GM18951 (cell line): ENCODE results near the gene ASB15.
"Not testable (repeated sequence)": the region's sequence is repeated elsewhere in the genome, so short reads cannot be mapped to it uniquely, and the experiment has no call there.

Experiments
- POLR2A ChIP-seq: IDR thresholded peaks from 4 replicates; pipeline ENCODE4 v1.6.1; 2011; ENCODE audit warnings: mild to moderate bottlenecking; ENCODE audit not compliant: insufficient read length, insufficient read depth; ENCODE audit errors: extremely low read depth
- in situ Hi-C: fragments of 300-500 bp; cut with MboI; formaldehyde crosslinking; loops from one replicate; pipeline ENCODE4 v1.12.0; 2022; ENCODE audit warnings: low sequenced_read_pairs, mixed read lengths, inconsistent platforms; ENCODE audit not compliant: unreplicated experiment

The ASB15 gene

GRCh38 chr7:123633553-123633952 is 31.9 kb downstream of the ASB15 start:
- in situ Hi-C loops = no loop called here
- TF ChIP-seq POLR2A = no peak

- in situ Hi-C loops = not testable (repeated sequence)
Observed at GRCh38 chr7:123634011-123634573, 32.5 kb downstream of the ASB15 start.

DNA sequence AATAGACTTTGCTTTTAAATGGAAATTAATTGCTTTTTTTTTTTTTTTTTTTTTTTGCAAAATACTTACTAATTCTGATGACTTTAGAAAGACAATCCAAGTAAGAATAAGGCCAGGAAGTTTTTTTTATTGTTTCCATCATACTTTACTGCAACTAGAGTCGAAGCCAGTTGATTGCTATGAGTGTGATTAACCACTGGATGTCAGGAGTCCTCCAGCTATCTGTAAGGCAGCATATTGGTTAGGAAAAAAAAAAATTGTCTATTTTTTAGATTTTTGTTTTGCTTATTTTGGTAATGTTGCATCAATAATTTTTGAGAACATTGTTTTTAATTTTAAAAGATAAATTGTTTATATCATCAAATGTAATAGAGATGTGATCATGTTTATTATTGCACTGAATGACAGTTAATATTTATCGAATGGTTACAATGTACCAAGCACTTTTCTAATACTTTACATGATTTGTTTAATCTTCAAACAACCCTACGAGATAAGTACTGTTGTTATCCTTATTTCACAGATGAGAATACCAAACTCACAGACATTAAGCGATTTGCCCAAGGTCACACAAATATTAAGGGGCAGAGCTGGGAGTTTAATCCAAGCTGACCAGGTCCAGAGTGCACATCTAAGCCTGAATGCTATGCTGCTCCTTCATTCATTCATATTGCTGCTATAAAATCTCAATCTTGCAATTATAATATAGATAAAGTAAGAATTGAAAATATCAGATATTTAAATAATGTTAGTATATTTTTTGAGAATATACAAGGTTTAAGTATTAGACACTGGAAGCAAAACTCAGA is 34.1 kb downstream of the ASB15 start:
- in situ Hi-C loops = no loop called here

DNA sequence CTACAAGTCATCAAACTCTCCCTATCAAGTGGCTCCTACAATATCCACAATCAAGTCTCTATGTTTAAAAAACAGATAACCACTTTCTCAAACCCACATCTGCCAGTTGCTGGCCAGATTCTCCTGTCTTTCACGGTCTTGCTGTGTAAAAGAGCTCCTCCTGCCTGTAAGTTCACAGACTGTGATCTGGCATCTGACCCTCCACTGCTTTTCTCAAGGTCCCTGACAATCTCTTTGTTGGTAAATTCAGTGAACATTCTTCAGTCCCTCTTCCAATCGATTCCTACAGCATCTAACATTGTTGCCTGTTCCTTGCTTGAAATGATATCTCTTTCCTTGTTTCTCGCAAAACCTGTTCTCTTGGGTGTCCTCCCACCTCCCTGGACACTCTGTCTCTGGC is 35.6 kb downstream of the ASB15 start:
- in situ Hi-C loops = no loop called here
- no peak for TF ChIP-seq POLR2A

More for the DNA sequence above, 34.1 kb downstream of the ASB15 start:
- no peak for TF ChIP-seq POLR2A

DNA sequence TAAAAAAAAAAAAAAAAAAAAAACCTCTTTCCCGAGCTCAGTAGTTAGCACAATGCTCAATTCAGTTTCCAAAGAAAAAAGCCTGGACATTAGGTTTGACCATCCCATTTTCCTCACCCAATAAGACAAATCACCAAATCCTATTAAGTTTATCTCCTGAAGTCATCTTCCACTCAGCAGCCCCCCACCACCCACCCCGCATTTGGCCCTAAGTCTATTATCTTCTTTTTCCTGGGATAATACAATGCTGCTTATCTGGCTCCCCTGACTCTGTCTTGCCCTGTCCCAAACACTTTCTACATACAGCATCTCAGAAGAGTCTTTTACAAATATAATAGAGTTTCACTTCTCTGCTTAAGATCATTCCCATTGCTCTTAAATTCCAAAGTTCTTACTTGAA is 36.3 kb downstream of the ASB15 start:
- in situ Hi-C loops = no loop called here
- TF ChIP-seq POLR2A = no peak

GRCh38 chr7:123639631-123640030 is 38.0 kb downstream of the ASB15 start:
- TF ChIP-seq POLR2A = no peak
- in situ Hi-C loops = no loop called here

DNA sequence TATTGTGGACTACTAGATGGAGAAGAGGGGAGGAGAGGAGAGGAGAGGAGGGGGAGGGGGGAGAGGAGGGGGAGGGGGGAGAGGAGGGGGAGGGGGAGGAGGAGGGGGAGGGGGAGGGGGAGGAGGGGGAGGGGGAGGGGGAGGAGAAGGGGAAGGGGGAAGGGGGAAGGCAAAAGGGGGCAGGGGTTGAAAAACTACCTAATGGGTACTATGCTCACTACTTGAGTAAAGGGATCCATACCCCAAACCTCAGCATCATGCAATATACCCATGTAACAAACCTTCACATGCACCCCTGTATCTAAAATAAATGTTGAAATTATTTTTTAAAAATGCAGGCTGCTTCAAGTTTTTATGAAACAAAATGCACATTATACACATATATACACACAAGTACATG is 39.0 kb downstream of the ASB15 start:
- no peak for TF ChIP-seq POLR2A

DNA sequence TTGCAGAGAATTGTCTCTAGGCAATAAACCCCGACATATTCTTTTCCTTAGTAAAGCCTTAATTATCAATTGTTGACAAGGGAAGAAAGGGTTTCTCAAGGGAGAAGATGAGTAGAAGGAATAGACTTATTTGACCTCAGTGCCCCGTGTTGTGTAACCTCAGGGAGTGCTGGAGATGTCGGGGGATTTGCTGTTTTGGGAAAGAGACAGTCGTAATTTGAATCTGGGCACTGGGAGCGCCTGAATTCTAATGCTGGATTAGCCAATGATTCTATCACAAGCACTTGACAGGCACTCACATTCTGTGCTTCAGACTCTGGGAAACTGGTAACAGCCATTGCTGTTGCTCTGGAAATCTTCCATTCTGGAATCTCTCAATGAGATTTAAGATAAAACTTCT is 40.3 kb downstream of the ASB15 start:
- TF ChIP-seq POLR2A = no peak
- in situ Hi-C loops = no loop called here

More for the DNA sequence above, 39.0 kb downstream of the ASB15 start:
- in situ Hi-C loops = no loop called here

DNA sequence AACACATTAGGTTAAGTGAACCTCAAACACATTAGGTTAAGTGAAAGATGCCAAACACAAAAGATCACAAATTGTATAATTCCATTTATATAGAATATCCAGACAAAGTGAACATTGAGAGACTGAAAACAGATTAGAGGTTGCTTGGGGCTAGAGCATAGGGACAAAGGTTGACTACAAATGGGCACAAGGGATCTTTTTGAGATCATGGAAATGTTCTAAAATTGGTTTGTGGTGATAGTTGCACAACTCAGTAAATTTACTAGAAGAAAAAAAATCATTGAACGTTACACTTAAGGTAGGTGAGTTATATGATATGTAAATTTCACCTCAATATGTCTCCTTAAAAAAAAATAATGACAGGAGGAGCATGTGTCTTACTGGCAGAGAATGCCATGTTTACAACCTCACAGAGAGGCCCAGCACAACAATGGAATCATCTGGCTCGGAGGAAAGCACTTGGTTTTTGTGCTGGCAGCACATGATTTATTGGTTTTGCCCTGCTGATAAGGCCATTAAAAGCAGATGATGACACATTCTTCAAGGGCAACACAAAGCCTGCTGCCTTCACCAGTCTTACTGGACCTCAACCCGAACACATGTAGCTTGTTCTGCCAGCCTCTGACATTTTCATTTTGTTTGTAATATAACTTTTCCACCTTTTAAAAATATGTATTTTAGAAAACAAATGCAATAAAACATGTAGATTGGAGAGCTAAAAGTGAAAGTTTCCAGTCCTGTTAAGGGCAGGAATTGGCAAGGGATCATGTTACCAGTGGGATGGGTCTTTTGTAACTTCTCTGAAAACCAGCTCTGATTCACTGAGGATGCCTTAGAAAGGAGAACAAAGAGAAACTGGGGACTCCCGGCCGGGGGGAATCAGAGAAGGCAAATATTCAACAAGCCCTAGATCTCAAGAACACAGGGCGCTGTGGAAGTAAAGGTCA is 42.1 kb downstream of the ASB15 start:
- in situ Hi-C loops = no loop called here
- no peak for TF ChIP-seq POLR2A

DNA sequence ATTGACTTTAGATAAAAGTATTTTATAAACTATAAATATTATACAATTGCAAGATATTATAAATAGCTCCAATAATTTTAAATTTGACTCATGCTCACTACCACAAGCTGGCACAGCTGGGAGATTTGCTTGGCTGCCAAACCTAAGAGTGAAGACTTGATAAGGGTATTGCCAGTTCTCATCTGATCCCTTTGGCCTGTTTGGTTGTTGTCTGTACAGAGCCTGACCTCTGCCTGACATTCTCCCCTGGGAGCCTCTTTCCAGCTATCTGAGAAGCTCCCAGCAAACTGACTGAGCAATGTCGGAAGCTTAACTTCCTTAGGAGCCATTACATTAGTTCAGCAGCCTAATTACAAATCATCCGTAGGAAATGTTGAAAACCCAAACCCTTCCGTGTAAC is 43.9 kb downstream of the ASB15 start:
- in situ Hi-C loops = no loop called here
- TF ChIP-seq POLR2A = no peak

GRCh38 chr7:123647106-123647730 is 45.6 kb downstream of the ASB15 start:
- TF ChIP-seq POLR2A = no peak
- in situ Hi-C loops = no loop called here

DNA sequence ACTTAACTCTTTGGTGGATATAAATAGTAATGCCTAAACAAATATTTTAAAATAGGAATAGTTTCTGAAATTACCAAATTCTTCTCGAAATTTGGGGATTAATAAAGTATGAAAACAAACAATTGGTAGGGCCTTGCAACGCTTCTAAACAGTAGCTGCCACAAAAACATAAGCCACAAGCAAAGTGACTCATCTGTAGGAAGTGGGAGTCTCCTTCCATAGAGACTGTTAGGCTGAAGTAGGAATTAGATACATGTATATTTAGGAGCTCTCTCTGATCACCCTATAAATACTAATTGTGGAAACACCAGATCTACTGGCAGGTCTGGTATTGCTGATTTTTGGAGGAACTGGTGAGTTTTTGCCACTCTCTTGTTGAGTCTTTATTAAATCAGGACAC is 48.3 kb downstream of the ASB15 start:
- in situ Hi-C loops = no loop called here

DNA sequence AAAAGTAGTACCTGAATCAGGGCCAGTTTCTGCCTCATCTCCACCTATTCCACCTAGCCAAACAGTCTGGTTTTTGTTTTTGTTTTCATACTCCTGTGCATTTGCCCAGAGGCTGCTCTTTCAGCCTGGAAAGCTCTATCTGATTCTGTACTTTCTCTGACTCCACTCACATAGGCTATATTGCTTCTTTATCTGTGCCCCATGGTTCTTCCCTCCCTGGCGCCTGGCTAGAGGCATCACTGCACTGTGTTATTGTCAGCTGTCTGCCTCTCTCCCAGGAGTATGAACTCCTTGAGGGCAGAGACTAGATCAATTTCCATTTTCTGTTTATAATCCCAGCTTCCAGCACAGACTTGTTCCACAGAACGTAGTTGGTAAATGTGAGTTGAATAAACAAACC is 49.0 kb downstream of the ASB15 start:
- in situ Hi-C loops = no loop called here
- TF ChIP-seq POLR2A = no peak

More for the DNA sequence above, 48.3 kb downstream of the ASB15 start:
- no peak for TF ChIP-seq POLR2A
